B cell (primary cell): Measurements from ENCODE around the gene ARNT2. TPM values are rescaled to one million over a fixed set of nuclear protein-coding genes. Genes with fewer than 3 reads are reported as not detected.

Experiments
- ATAC-seq: fragments of 200-7000 bp; cut with Tn5 transposase; one replicate; pipeline ENCODE4 v1.10.0; 2021; ENCODE audit warnings: low read depth, mild to moderate bottlenecking, moderate number of reproducible peaks, moderate library complexity
- CTCF ChIA-PET: fragments of 350-600 bp; sonication (Branson Sonifier 250); formaldehyde crosslinking; loops from one replicate; lab custom pipeline; 2021; ENCODE audit warnings: antibody characterized with exemption, inconsistent platforms; lab: Charles Lee
- POLR2A ChIA-PET: fragments of 350-600 bp; sonication (Branson Sonifier 250); formaldehyde crosslinking; loops from one replicate; lab custom pipeline; 2021; ENCODE audit warnings: antibody characterized with exemption; lab: Charles Lee
- DNase-seq: peaks from one replicate; pipeline ENCODE4 v3.0.0; 2013
- H2AFZ ChIP-seq: 2 replicates; pipeline ENCODE4 v1.6.1; 2012; ENCODE audit warnings: mild to moderate bottlenecking, low read depth, low read length; ENCODE audit not compliant: insufficient read depth, poor library complexity, severe bottlenecking
- H3K27ac ChIP-seq, 2 donors: 1 replicate in 1 of 2; 2 replicates in 1 of 2; pipeline ENCODE4 v1.5.1; 2012 to 2013; ENCODE audit warnings: low read length in 2 of 2, mild to moderate bottlenecking in 2 of 2, moderate library complexity in 1 of 2
- H3K27me3 ChIP-seq, 4 experiments: fragments of 200-600 bp in 1 of 4; sonication (generic) in 1 of 4; replicated peaks in 1 of 4; 1 replicate in 2 of 4; 2 replicates in 2 of 4; pipeline versions ENCODE4 v1.6.1 to v1.7.0; 2013 to 2016; ENCODE audit warnings: low read length in 3 of 4, mild to moderate bottlenecking in 2 of 4, mixed read lengths in 1 of 4, moderate library complexity in 1 of 4; ENCODE audit not compliant: insufficient read depth in 4 of 4, control insufficient read depth in 3 of 4; ENCODE audit errors: control extremely low read depth in 1 of 4
- H3K36me3 ChIP-seq, 2 experiments: replicated peaks in 1 of 2; 1 replicate in 1 of 2; 2 replicates in 1 of 2; pipeline versions ENCODE4 v1.6.1 to v1.7.1; 2013; ENCODE audit warnings: low read length in 1 of 2; ENCODE audit not compliant: insufficient read depth in 2 of 2, control insufficient read depth in 1 of 2; ENCODE audit errors: control extremely low read depth in 1 of 2, extremely low read depth in 1 of 2
- H3K4me1 ChIP-seq, 2 donors: fragments of 200-600 bp in 1 of 2; sonication (generic) in 1 of 2; 1 replicate in 1 of 2; 2 replicates in 1 of 2; pipeline versions ENCODE4 v1.5.1 to v1.6.1; 2013 to 2017; ENCODE audit warnings: low read length in 2 of 2; ENCODE audit not compliant: control insufficient read depth in 2 of 2, insufficient read depth in 2 of 2
- H3K4me2 ChIP-seq: replicated peaks from 2 replicates; pipeline ENCODE3; 2012; ENCODE audit warnings: mild to moderate bottlenecking, low read depth, low read length; ENCODE audit not compliant: poor library complexity, severe bottlenecking
- H3K4me3 ChIP-seq, 5 experiments: fragments of 200-600 bp in 1 of 5; sonication (generic) in 1 of 5; 1 replicate in 3 of 5; 2 replicates in 2 of 5; pipeline versions ENCODE4 v1.5.1 to v1.7.0; 2011 to 2016; ENCODE audit warnings: low read length in 4 of 5, mild to moderate bottlenecking in 4 of 5, low read depth in 2 of 5, control low read depth in 1 of 5, moderate library complexity in 1 of 5; ENCODE audit not compliant: insufficient read depth in 1 of 5; ENCODE audit errors: control extremely low read depth in 1 of 5, extremely low read depth in 1 of 5
- H3K79me2 ChIP-seq: fragments of 200-600 bp; sonication (generic); one replicate; pipeline ENCODE4 v1.6.0; 2016; ENCODE audit warnings: low read length; ENCODE audit not compliant: control insufficient read depth, insufficient read depth
- H3K9ac ChIP-seq: fragments of 200-600 bp; sonication (generic); 2 replicates; pipeline ENCODE4 v1.6.1; 2017; ENCODE audit warnings: mild to moderate bottlenecking, low read length, moderate library complexity
- H3K9me3 ChIP-seq, 3 donors: one replicate each; pipeline versions ENCODE4 v1.6.1 to v1.7.1; 2013; ENCODE audit warnings: low read length in 2 of 3; ENCODE audit not compliant: control insufficient read depth in 2 of 3, insufficient read depth in 1 of 3; ENCODE audit errors: control extremely low read depth in 1 of 3
- H4K20me1 ChIP-seq: 2 replicates; pipeline ENCODE4 v1.6.0; 2012; ENCODE audit warnings: mild to moderate bottlenecking, low read length; ENCODE audit not compliant: insufficient read depth, control insufficient read depth, poor library complexity, severe bottlenecking
- H3K27ac Mint-ChIP-seq: one replicate; pipeline ENCODE4 v1.8.0; 2021; ENCODE audit warnings: mixed read lengths
- H3K27me3 Mint-ChIP-seq: one replicate; pipeline ENCODE4 v1.8.0; 2021; ENCODE audit warnings: mixed read lengths
- H3K4me1 Mint-ChIP-seq: one replicate; pipeline ENCODE4 v1.8.0; 2021; ENCODE audit warnings: mixed read lengths
- H3K4me3 Mint-ChIP-seq: one replicate; pipeline ENCODE4 v1.8.0; 2021; ENCODE audit warnings: mixed read lengths
- H3K9me3 Mint-ChIP-seq: one replicate; pipeline ENCODE4 v1.8.0; 2022; ENCODE audit warnings: mixed read lengths; ENCODE audit not compliant: insufficient read depth
- EZH2 ChIP-seq: IDR thresholded peaks from 2 replicates; pipeline ENCODE4 v1.6.1; 2012; ENCODE audit warnings: borderline replicate concordance, low read depth, mild to moderate bottlenecking, moderate library complexity, low read length; ENCODE audit not compliant: insufficient read depth, poor library complexity, severe bottlenecking
- WGBS: methylation state at CpG from one replicate; pipeline ENCODE4 v1.1.5; 2013; ENCODE audit warnings: missing lambda C conversion rate; ENCODE audit not compliant: insufficient coverage; 5-methylcytosine and 5-hydroxymethylcytosine counted together
- intact Hi-C: fragments of 100-400 bp; cut with micrococcal nuclease; formaldehyde crosslinking; loops from one replicate; pipeline ENCODE4 v1.10.0; 2022
- polyA plus RNA-seq: library from polyadenylated mRNA; depleted of rRNA; stranded (reverse); fragments of >200 nt; gene quantifications from 2 replicates; pipeline ENCODE4 v1.2.3, GENCODE V29; 2012
- total RNA-seq, 2 donors: library from RNA; stranded (reverse); fragments of 120-200 nt in 1 of 2; gene quantifications; 1 replicate in 1 of 2; 2 replicates in 1 of 2; pipeline versions ENCODE4 v1.2.3 to v1.2.4, GENCODE V29; 2013 to 2022
- TF ChIP-seq, protein P1 (sequence below): fragments of 200-600 bp; IDR thresholded peaks from one replicate; pipeline ENCODE4 v1.8.0; 2022; ENCODE audit warnings: antibody characterized with exemption, mild to moderate bottlenecking

ARNT2 gene
- total and polyA plus RNA-seq, 2 donors (not counting 1 experiment from before 2014, with no cell fraction given) = not detected

DNA sequence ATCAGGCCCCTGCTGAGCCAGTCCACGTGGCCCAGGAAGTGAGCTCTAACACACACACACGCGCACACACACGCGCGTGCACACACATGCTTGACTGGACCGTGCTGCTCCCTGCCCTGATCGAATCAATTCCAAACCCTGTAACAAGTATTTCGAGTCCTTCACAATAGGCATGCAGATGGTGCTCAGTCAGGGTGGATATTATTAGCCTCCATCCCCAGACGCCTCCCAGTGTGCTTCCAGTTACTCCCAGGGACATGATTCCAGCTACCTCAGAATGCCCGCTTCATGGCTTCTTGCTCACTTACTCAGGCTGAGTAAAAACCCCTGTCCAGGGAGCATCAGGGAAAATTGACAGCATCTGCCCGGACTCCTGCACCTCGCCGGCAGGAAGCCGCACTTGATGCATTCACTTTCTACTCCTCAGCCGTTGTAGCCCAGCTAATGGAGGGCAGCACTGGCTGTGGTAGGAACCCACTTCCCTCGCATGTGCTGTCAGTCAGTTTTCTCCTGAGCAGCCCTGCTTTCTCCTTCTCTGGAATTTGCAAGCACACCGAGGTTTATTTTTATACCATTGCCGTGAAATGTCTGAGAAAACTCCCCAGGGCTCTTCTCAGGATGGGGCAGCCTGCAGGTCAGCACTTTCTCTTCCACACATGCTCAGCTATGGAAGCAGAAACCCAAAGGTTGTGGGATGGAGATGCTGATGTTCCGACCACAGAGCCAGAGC lies 164.9 kb downstream of the ARNT2 start:
- POLR2A ChIA-PET = no interaction called here
- Histone ChIP-seq H2AFZ (no peak overlapping the region), H3K79me2 (no peaks in the 10 kb centered on the region), H4K20me1 (no peaks in the 10 kb centered on the region), H3K4me1 (no peaks in the 10 kb centered on the region), H3K36me3 (no peaks in the 10 kb centered on the region), H3K9ac (no peak overlapping the region), H3K4me3 (no peak overlapping the region), H3K27ac (no peak overlapping the region), H3K9me3 (peaks cover 0 to 2% (median 0%) of the 10 kb centered on the region in 3 donors), H3K4me2 (no peak overlapping the region), H3K27me3 (peaks cover 0 to 3% (median 0%) of the 10 kb centered on the region in 4 experiments)
- H3K27me3 Mint-ChIP-seq = peaks cover 39% of the 10 kb centered on the region
- H3K9me3 Mint-ChIP-seq = no peaks in the 10 kb centered on the region
- H3K4me3 Mint-ChIP-seq = no peak overlapping the region
- TF ChIP-seq, protein P1, sequence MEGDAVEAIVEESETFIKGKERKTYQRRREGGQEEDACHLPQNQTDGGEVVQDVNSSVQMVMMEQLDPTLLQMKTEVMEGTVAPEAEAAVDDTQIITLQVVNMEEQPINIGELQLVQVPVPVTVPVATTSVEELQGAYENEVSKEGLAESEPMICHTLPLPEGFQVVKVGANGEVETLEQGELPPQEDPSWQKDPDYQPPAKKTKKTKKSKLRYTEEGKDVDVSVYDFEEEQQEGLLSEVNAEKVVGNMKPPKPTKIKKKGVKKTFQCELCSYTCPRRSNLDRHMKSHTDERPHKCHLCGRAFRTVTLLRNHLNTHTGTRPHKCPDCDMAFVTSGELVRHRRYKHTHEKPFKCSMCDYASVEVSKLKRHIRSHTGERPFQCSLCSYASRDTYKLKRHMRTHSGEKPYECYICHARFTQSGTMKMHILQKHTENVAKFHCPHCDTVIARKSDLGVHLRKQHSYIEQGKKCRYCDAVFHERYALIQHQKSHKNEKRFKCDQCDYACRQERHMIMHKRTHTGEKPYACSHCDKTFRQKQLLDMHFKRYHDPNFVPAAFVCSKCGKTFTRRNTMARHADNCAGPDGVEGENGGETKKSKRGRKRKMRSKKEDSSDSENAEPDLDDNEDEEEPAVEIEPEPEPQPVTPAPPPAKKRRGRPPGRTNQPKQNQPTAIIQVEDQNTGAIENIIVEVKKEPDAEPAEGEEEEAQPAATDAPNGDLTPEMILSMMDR = no peak
- no peak for TF ChIP-seq EZH2
- no peak overlapping the region for H3K27ac Mint-ChIP-seq
- CTCF ChIA-PET = interaction anchor here (2.5 to 4.1 kb wide), 2 partner anchors 208 to 400 kb away, joined by 22 read pairs; no protein-coding TSS in a partner anchor
- H3K4me1 Mint-ChIP-seq = no peaks in the 10 kb centered on the region
- intact Hi-C loops = no loop called here
- 82% methylated on average over 20 of the region's 20 CpGs for WGBS
- DNase-seq (no peak), ATAC-seq (no peak)

DNA sequence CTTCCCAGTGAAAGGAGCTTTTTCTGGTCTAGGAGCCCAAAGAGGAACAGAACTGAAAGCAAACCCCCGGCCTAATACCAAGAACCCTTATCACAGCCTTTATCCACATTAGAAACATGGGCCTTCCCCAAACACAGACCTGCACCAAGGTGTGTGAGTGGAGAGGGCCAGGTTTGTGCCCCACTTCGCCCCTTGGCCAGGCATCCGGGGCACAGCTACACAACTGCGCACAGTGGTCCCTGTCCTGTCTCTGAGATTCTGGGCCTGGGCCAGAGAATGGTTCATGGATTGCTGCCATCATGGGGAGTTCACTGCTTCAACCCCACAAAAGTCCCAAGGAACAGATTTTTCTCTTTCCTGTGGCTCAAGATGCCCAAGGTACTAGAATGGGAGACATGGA lies 165.5 kb downstream of the ARNT2 start:
- Mint-ChIP-seq H3K4me3 (no peak overlapping the region), H3K4me1 (no peaks in the 10 kb centered on the region), H3K27ac (no peak overlapping the region), H3K9me3 (no peaks in the 10 kb centered on the region), H3K27me3 (peaks cover 39% of the 10 kb centered on the region)
- ChIA-PET CTCF (interaction anchor here (4.1 kb wide), 1 partner anchor 207 kb away, joined by 22 read pairs; no protein-coding TSS in a partner anchor), POLR2A (no interaction called here)
- Histone ChIP-seq H3K27me3 (peaks cover 0 to 3% (median 0%) of the 10 kb centered on the region in 4 experiments), H3K4me3 (no peak overlapping the region), H3K36me3 (no peaks in the 10 kb centered on the region), H4K20me1 (no peaks in the 10 kb centered on the region), H3K27ac (no peak overlapping the region), H3K79me2 (no peaks in the 10 kb centered on the region), H3K9me3 (peaks cover 0 to 2% (median 0%) of the 10 kb centered on the region in 3 donors), H3K4me2 (no peak overlapping the region), H3K9ac (no peak overlapping the region), H3K4me1 (no peaks in the 10 kb centered on the region), H2AFZ (no peak overlapping the region)
- DNase-seq = no peak
- 100% methylated on average over 3 of the region's 4 CpGs for WGBS
- TF ChIP-seq EZH2 = no peak
- TF ChIP-seq, protein P1 = no peak
- intact Hi-C loops = no loop called here
- ATAC-seq = no peak
